ENCODE data around the gene NKX6-2.
A peak's percentile ranks its signal among the peaks of the same experiment; 100 is the strongest.
"Not testable (repeated sequence)": the region's sequence is repeated elsewhere in the genome, so short reads cannot be mapped to it uniquely, and the experiment has no call there.

NKX6-2 gene

GRCh38 chr10:132798876-132799275 lies 12.9 kb upstream of the NKX6-2 start:
- DNase-seq: no peak
- Histone ChIP-seq H3K4me2 (ENCODE audit: low read length, poor library complexity, severe bottlenecking) (no peak overlapping the region), H4K91ac (ENCODE audit: low read length) (no peak overlapping the region), H3K4me1 (ENCODE audit: control insufficient read depth, insufficient read depth, low read depth, low read length) (no peaks in the 10 kb centered on the region), H3K27me3 (ENCODE audit: control insufficient read depth in 1 of 2, insufficient read depth in 1 of 2, low read length in 2 of 2) (peaks cover 13 to 32% of the 10 kb centered on the region in 2 experiments), H3K4me3 (ENCODE audit: insufficient read depth in 1 of 2, low read depth in 1 of 2, low read length in 2 of 2) (no peak overlapping the region), H3K18ac (ENCODE audit: low read depth in 1 of 2, low read length in 2 of 2) (no peak overlapping the region), H3K4ac (ENCODE audit: low read depth in 1 of 2, low read length in 2 of 2) (no peak overlapping the region), H3K23ac (ENCODE audit: low read length in 2 of 2) (no peak overlapping the region), H2AFZ (ENCODE audit: low read depth, low read length) (no peak overlapping the region), H2AK5ac (ENCODE audit: low read length, severe bottlenecking) (no peak overlapping the region), H3K14ac (ENCODE audit: low read length in 2 of 2) (no peak overlapping the region), H3K9ac (ENCODE audit: low read length) (no peak overlapping the region), H3K9me3 (ENCODE audit: control insufficient read depth, low read length) (peaks cover 5% of the 10 kb centered on the region), H3K27ac (ENCODE audit: low read length, poor library complexity, severe bottlenecking) (no peak overlapping the region), H3K36me3 (ENCODE audit: control insufficient read depth in 1 of 2, insufficient read depth in 2 of 2, low read depth in 1 of 2, low read length in 2 of 2) (no peaks in the 10 kb centered on the region), H2BK5ac (ENCODE audit: low read depth, low read length, poor library complexity, severe bottlenecking) (no peak overlapping the region), H2BK15ac (ENCODE audit: low read depth, poor library complexity, severe bottlenecking) (no peak overlapping the region), H4K8ac (ENCODE audit: low read length) (no peak overlapping the region), H2BK120ac (ENCODE audit: low read depth, low read length) (no peak overlapping the region), H3K79me1 (replicated peaks; ENCODE audit: low read length, poor library complexity, severe bottlenecking) (no peaks in the 10 kb centered on the region), H2BK12ac (ENCODE audit: low read length in 2 of 2) (no peak overlapping the region)
- 91% methylated on average over 13 of the region's 15 CpGs for WGBS

- Histone ChIP-seq H2AFZ (ENCODE audit: low read depth, low read length) (no peak overlapping the region), H2BK5ac (ENCODE audit: low read depth, low read length, poor library complexity, severe bottlenecking) (no peak overlapping the region), H2BK12ac (ENCODE audit: low read length in 2 of 2) (no peak overlapping the region), H3K4ac (ENCODE audit: low read depth in 1 of 2, low read length in 2 of 2) (no peak overlapping the region), H3K36me3 (ENCODE audit: control insufficient read depth in 1 of 2, insufficient read depth in 2 of 2, low read depth in 1 of 2, low read length in 2 of 2) (no peaks in the 10 kb centered on the region), H4K91ac (ENCODE audit: low read length) (no peak overlapping the region), H3K18ac (ENCODE audit: low read depth in 1 of 2, low read length in 2 of 2) (no peak overlapping the region), H4K8ac (ENCODE audit: low read length) (no peak overlapping the region), H3K9ac (ENCODE audit: low read length) (no peak overlapping the region), H3K4me1 (ENCODE audit: control insufficient read depth, insufficient read depth, low read depth, low read length) (no peaks in the 10 kb centered on the region), H2BK120ac (ENCODE audit: low read depth, low read length) (no peak overlapping the region), H3K23ac (ENCODE audit: low read length in 2 of 2) (no peak overlapping the region), H3K27me3 (ENCODE audit: control insufficient read depth in 1 of 2, insufficient read depth in 1 of 2, low read length in 2 of 2) (peaks cover 18 to 37% of the 10 kb centered on the region in 2 experiments), H3K27ac (ENCODE audit: low read length, poor library complexity, severe bottlenecking) (no peak overlapping the region), H3K14ac (ENCODE audit: low read length in 2 of 2) (no peak overlapping the region), H2AK5ac (ENCODE audit: low read length, severe bottlenecking) (no peak overlapping the region), H3K9me3 (ENCODE audit: control insufficient read depth, low read length) (peaks cover 5% of the 10 kb centered on the region), H2BK15ac (ENCODE audit: low read depth, poor library complexity, severe bottlenecking) (no peak overlapping the region), H3K4me2 (ENCODE audit: low read length, poor library complexity, severe bottlenecking) (no peak overlapping the region), H3K4me3 (ENCODE audit: insufficient read depth in 1 of 2, low read depth in 1 of 2, low read length in 2 of 2) (peak overlapping the region in 1 of 2 experiments; percentile 26), H3K79me1 (replicated peaks; ENCODE audit: low read length, poor library complexity, severe bottlenecking) (no peaks in the 10 kb centered on the region)
- no peak for DNase-seq
- WGBS: 94% methylated on average over 21 of the region's 21 CpGs
Observed at GRCh38 chr10:132798403-132798802, 12.5 kb upstream of the NKX6-2 start.

- H3K9ac ChIP-seq (ENCODE audit: low read length); H3K23ac ChIP-seq (ENCODE audit: low read length in 2 of 2); H3K4me2 ChIP-seq (ENCODE audit: low read length, poor library complexity, severe bottlenecking); H3K18ac ChIP-seq (ENCODE audit: low read depth in 1 of 2, low read length in 2 of 2); H2AFZ ChIP-seq (ENCODE audit: low read depth, low read length); H3K4ac ChIP-seq (ENCODE audit: low read depth in 1 of 2, low read length in 2 of 2); H3K9me3 ChIP-seq (ENCODE audit: control insufficient read depth, low read length); H4K8ac ChIP-seq (ENCODE audit: low read length); DNase-seq; H2BK5ac ChIP-seq (ENCODE audit: low read depth, low read length, poor library complexity, severe bottlenecking); H2BK120ac ChIP-seq (ENCODE audit: low read depth, low read length); H2BK12ac ChIP-seq (ENCODE audit: low read length in 2 of 2); H3K14ac ChIP-seq (ENCODE audit: low read length in 2 of 2); H3K27ac ChIP-seq (ENCODE audit: low read length, poor library complexity, severe bottlenecking); H3K4me1 ChIP-seq (ENCODE audit: control insufficient read depth, insufficient read depth, low read depth, low read length); H2BK15ac ChIP-seq (ENCODE audit: low read depth, poor library complexity, severe bottlenecking); H3K79me1 ChIP-seq (replicated peaks; ENCODE audit: low read length, poor library complexity, severe bottlenecking); H2AK5ac ChIP-seq (ENCODE audit: low read length, severe bottlenecking); H4K91ac ChIP-seq (ENCODE audit: low read length); H3K36me3 ChIP-seq (ENCODE audit: control insufficient read depth in 1 of 2, insufficient read depth in 2 of 2, low read depth in 1 of 2, low read length in 2 of 2): not testable (repeated sequence)
- Histone ChIP-seq H3K27me3 (ENCODE audit: control insufficient read depth in 1 of 2, insufficient read depth in 1 of 2, low read length in 2 of 2) (peaks cover 22 to 41% of the 10 kb centered on the region in 2 experiments), H3K4me3 (ENCODE audit: insufficient read depth in 1 of 2, low read depth in 1 of 2, low read length in 2 of 2) (peak overlapping the region in 1 of 2 experiments; percentile 26)
- WGBS: 94% methylated on average over 32 of the region's 32 CpGs
Observed at GRCh38 chr10:132797986-132798385, 12.0 kb upstream of the NKX6-2 start.

GRCh38 chr10:132796846-132797245 lies 10.9 kb upstream of the NKX6-2 start:
- WGBS: 92% methylated on average over 21 of the region's 21 CpGs
- Histone ChIP-seq H3K9me3 (ENCODE audit: control insufficient read depth, low read length) (peaks cover 2% of the 10 kb centered on the region), H2BK120ac (ENCODE audit: low read depth, low read length) (no peak overlapping the region)

More at GRCh38 chr10:132796846-132797245, 10.9 kb upstream of the NKX6-2 start:
- no peak overlapping the region for H2BK5ac ChIP-seq (ENCODE audit: low read depth, low read length, poor library complexity, severe bottlenecking)
- no peak overlapping the region for H3K14ac ChIP-seq (ENCODE audit: low read length in 2 of 2)
- H3K27ac ChIP-seq (ENCODE audit: low read length, poor library complexity, severe bottlenecking): no peak overlapping the region
- no peaks in the 10 kb centered on the region for H3K4me1 ChIP-seq (ENCODE audit: control insufficient read depth, insufficient read depth, low read depth, low read length)
- no peak overlapping the region for H3K23ac ChIP-seq (ENCODE audit: low read length in 2 of 2)
- no peaks in the 10 kb centered on the region for H3K79me1 ChIP-seq (replicated peaks; ENCODE audit: low read length, poor library complexity, severe bottlenecking)
- no peaks in the 10 kb centered on the region for H3K36me3 ChIP-seq (ENCODE audit: control insufficient read depth in 1 of 2, insufficient read depth in 2 of 2, low read depth in 1 of 2, low read length in 2 of 2)
- H3K4me3 ChIP-seq (ENCODE audit: insufficient read depth in 1 of 2, low read depth in 1 of 2, low read length in 2 of 2): no peak overlapping the region
- H2AFZ ChIP-seq (ENCODE audit: low read depth, low read length): no peak overlapping the region
- no peak overlapping the region for H2BK15ac ChIP-seq (ENCODE audit: low read depth, poor library complexity, severe bottlenecking)
- H3K9ac ChIP-seq (ENCODE audit: low read length): no peak overlapping the region
- H3K27me3 ChIP-seq (ENCODE audit: control insufficient read depth in 1 of 2, insufficient read depth in 1 of 2, low read length in 2 of 2): peaks cover 24 to 43% of the 10 kb centered on the region in 2 experiments
- no peak overlapping the region for H4K8ac ChIP-seq (ENCODE audit: low read length)
- no peak overlapping the region for H3K18ac ChIP-seq (ENCODE audit: low read depth in 1 of 2, low read length in 2 of 2)
- no peak overlapping the region for H3K4ac ChIP-seq (ENCODE audit: low read depth in 1 of 2, low read length in 2 of 2)
- no peak overlapping the region for H2BK12ac ChIP-seq (ENCODE audit: low read length in 2 of 2)
- no peak overlapping the region for H3K4me2 ChIP-seq (ENCODE audit: low read length, poor library complexity, severe bottlenecking)
- H4K91ac ChIP-seq (ENCODE audit: low read length): no peak overlapping the region
- no peak for DNase-seq
- no peak overlapping the region for H2AK5ac ChIP-seq (ENCODE audit: low read length, severe bottlenecking)

All from mesenchymal stem cell (in vitro differentiated cells and primary cell).